GM23248 (cell line): Measurements from ENCODE around the gene CACHD1.

Experiments
- EZH2 ChIP-seq: fragments of 200-600 bp; sonication (generic); IDR thresholded peaks from 2 replicates; pipeline ENCODE4 v1.6.1; 2018; ENCODE audit warnings: antibody characterized with exemption, mild to moderate bottlenecking; ENCODE audit not compliant: insufficient read depth, poor library complexity, severe bottlenecking
- EZH2phosphoT487 ChIP-seq: fragments of 200-600 bp; sonication (generic); IDR thresholded peaks from 2 replicates; pipeline ENCODE4 v1.6.1; 2018; ENCODE audit warnings: antibody characterized with exemption, moderate library complexity, mild to moderate bottlenecking, low read depth; ENCODE audit not compliant: insufficient read depth

GRCh38 chr1:64687725-64688327 is 217.9 kb downstream of the CACHD1 start:
- TF ChIP-seq EZH2phosphoT487 (no peak), EZH2 (no peak)
